Uterus (tissue), 2 donors: ENCODE measurements around the gene RFC5.

Experiments used
- CTCF ChIP-seq, 4 experiments: fragments of 200-600 bp in 2 of 4; fragments of 450-650 bp in 2 of 4; sonication (generic) in 2 of 4; IDR thresholded peaks; one replicate each; pipeline ENCODE4 v1.5.1; 2016 to 2019; ENCODE audit warnings: antibody characterized with exemption in 4 of 4, mild to moderate bottlenecking in 2 of 4, moderate library complexity in 1 of 4
- POLR2A ChIP-seq, 2 donors: fragments of 450-650 bp; IDR thresholded peaks; one replicate each; pipeline ENCODE4 v1.6.1; 2016; ENCODE audit warnings: antibody characterized with exemption in 2 of 2, mild to moderate bottlenecking in 1 of 2, moderate library complexity in 1 of 2

GRCh38 chr12:118034429-118035189 lies 18.1 kb downstream of the RFC5 start:
- TF ChIP-seq CTCF (IDR thresholded peaks at IDR 0.05), result no peak
- TF ChIP-seq POLR2A (IDR thresholded peaks at IDR 0.05), result no peak
